Measurements from ENCODE around the gene UGDH. TPM values are rescaled to one million over a fixed set of nuclear protein-coding genes. Genes with fewer than 3 reads are reported as not detected.

Gene UGDH
- total and polyA plus RNA-seq, 2 donors (not counting 3 experiments of a cell fraction or from before 2014, with no cell fraction given), result 41.3 to 62.1 TPM

DNA sequence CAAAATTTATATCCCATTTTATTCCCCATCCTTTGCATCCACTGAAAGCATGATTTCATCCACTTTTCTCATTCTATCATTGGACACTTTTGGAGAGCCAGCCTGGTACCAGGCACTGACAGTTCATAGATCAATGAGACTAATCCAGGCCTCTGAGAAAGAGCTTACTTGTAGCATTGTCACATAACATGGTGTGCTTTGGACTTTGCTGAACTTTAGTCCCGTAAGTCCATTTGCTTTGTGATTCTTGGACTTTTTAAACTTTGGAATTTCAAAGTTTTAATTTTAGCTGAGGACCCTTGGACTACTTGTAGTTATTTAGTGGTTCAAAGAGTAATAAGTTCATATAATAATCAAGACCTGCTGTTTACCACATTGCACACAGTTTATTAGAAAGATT is 56.8 kb downstream of the UGDH start:
- TF ChIP-seq JUN (IDR thresholded peaks at IDR 0.05; ENCODE audit: borderline replicate concordance, insufficient read depth, insufficient read length, low read depth) (no peak), MYC (IDR thresholded peaks at IDR 0.05; ENCODE audit: low read depth, low read length) (no peak), POLR2A (IDR thresholded peaks at IDR 0.05; ENCODE audit: low read depth, low read length) (no peak), GATA2 (IDR thresholded peaks at IDR 0.05; ENCODE audit: insufficient read depth, insufficient read length, low read depth, low read length) (no peak)
- TF ChIP-seq, protein P1, sequence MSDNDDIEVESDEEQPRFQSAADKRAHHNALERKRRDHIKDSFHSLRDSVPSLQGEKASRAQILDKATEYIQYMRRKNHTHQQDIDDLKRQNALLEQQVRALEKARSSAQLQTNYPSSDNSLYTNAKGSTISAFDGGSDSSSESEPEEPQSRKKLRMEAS (IDR thresholded peaks at IDR 0.05; ENCODE audit: insufficient read depth, insufficient read length), result no peak
- TF ChIP-seq, protein P2, sequence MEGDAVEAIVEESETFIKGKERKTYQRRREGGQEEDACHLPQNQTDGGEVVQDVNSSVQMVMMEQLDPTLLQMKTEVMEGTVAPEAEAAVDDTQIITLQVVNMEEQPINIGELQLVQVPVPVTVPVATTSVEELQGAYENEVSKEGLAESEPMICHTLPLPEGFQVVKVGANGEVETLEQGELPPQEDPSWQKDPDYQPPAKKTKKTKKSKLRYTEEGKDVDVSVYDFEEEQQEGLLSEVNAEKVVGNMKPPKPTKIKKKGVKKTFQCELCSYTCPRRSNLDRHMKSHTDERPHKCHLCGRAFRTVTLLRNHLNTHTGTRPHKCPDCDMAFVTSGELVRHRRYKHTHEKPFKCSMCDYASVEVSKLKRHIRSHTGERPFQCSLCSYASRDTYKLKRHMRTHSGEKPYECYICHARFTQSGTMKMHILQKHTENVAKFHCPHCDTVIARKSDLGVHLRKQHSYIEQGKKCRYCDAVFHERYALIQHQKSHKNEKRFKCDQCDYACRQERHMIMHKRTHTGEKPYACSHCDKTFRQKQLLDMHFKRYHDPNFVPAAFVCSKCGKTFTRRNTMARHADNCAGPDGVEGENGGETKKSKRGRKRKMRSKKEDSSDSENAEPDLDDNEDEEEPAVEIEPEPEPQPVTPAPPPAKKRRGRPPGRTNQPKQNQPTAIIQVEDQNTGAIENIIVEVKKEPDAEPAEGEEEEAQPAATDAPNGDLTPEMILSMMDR (IDR thresholded peaks at IDR 0.05; ENCODE audit: extremely low read depth in 1 of 2, insufficient read depth in 1 of 2, low read depth in 1 of 2, low read length in 2 of 2), result no peak
- Histone ChIP-seq H3K27me3 (ENCODE audit: control insufficient read depth in 2 of 2, insufficient read depth in 2 of 2, low read length in 2 of 2) (no peaks in the 10 kb centered on the region), H4K20me1 (replicated peaks; ENCODE audit: control insufficient read depth, extremely low read depth, insufficient read depth, low read length) (no peaks in the 10 kb centered on the region), H3K4me2 (ENCODE audit: insufficient read depth, low read length) (no peak overlapping the region), H3K9me1 (replicated peaks; ENCODE audit: control insufficient read depth, extremely low read depth, insufficient read depth, low read length) (no peaks in the 10 kb centered on the region), H3K36me3 (ENCODE audit: control insufficient read depth in 2 of 2, extremely low read depth in 1 of 2, insufficient read depth in 2 of 2, low read length in 2 of 2) (no peaks in the 10 kb centered on the region), H3K27ac (ENCODE audit: insufficient read depth, low read depth, low read length) (no peak overlapping the region), H3K9me3 (replicated peaks; ENCODE audit: control insufficient read depth, insufficient read depth, low read length) (no peaks in the 10 kb centered on the region), H3K4me3 (replicated peaks in 1 of 3; ENCODE audit: insufficient read depth in 1 of 3, low read depth in 1 of 3, low read length in 3 of 3) (no peak overlapping the region), H2AFZ (ENCODE audit: low read depth, low read length) (no peak overlapping the region), H3K4me1 (ENCODE audit: control insufficient read depth, extremely low read depth, insufficient read depth, low read length) (no peaks in the 10 kb centered on the region), H3K9ac (replicated peaks; ENCODE audit: extremely low read depth, insufficient read depth, low read length) (no peak overlapping the region), H3K79me2 (ENCODE audit: control insufficient read depth, insufficient read depth, low read length) (no peaks in the 10 kb centered on the region)
- FAIRE-seq (no peak), DNase-seq (ENCODE audit: low read depth, low spot score) (no peak)
- dilution Hi-C loops (cut with MboI; ENCODE audit: extremely low pct_ligation_motif_present, low sequenced_read_pairs) (no loop called here), intact Hi-C loops (cut with micrococcal nuclease) (no loop called here)
- no TSS peak for BruUV-seq (replicated peaks)
- ChIA-PET POLR2A (no interaction called here), CTCF (interaction anchor here (2.6 to 3.3 kb wide), 2 partner anchors 167 to 188 kb away, joined by 24 to 97 read pairs; partner anchors contain the start of gene SMIM14)
